Mesenteric fat pad (tissue), 1 donor: Measurements from ENCODE around the gene EXOC4. TPM values are rescaled to one million over a fixed set of nuclear protein-coding genes. Genes with fewer than 3 reads are reported as not detected.
"Not testable (repeated sequence)": the region's sequence is repeated elsewhere in the genome, so short reads cannot be mapped to it uniquely, and the experiment has no call there.

ENCODE experiments used
- DNase-seq: peaks from one replicate; pipeline ENCODE4 v3.0.0-alpha.2; 2020; ENCODE audit warnings: low spot score
- long read RNA-seq: library from polyadenylated mRNA; unstranded; transcript quantifications from one replicate; pipeline ENCODE4 v2.0.0, GENCODE V29; 2020
- total RNA-seq: library from RNA; stranded (reverse); fragmentation: NEBNext Ultra II Directional; extraction: Animal tissue kit (Norgen Biotek cat#: 25700); gene quantifications from one replicate; pipeline ENCODE4 v1.2.1, GENCODE V29; 2021
- donor health status: DM: yes; HTN: yes; CAD: no.

The EXOC4 gene
- 79.3 TPM for total RNA-seq
- long read RNA-seq, full-length matches to known transcripts, result 11 of 43 reads
- long read RNA-seq, partial matches to known transcripts, result 17 of 43 reads
- long read RNA-seq, other reads (novel, unspliced or antisense), result 15 of 43 reads

DNA sequence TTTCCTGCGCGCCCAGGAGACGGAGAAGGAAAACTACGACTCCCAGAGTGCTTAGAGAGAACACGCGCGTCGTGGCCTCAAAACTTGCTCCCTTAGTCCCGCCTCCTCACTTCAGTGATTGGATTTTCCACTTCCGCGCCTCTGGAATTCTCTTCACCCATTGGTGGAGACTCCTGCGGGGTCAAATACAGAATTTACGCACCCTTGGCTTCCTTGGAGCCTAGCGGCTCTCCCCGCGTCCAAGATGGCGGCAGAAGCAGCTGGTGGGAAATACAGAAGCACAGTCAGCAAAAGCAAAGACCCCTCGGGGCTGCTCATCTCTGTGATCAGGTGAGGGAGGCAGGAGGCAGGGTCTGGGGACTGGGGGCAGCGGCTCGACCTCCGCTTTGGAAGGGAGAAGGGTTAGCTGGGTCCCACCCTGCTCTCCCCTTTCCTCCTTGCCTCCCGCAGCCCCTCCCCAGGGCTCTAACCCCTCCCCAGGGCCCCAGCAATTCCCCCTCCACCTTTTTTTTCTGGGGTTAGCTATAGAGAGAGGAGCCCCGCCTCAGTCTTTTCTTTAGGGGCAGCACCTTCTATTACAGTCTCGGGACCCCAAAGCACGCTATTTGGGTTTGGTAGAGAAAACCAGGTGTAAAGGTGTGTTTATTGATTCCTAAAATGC, at the start of gene EXOC4:
Gene EXOC4 (plus strand): TSS at position 221 of the 661 bp plus-strand sequence.
- peak; percentile 92 for DNase-seq

DNA sequence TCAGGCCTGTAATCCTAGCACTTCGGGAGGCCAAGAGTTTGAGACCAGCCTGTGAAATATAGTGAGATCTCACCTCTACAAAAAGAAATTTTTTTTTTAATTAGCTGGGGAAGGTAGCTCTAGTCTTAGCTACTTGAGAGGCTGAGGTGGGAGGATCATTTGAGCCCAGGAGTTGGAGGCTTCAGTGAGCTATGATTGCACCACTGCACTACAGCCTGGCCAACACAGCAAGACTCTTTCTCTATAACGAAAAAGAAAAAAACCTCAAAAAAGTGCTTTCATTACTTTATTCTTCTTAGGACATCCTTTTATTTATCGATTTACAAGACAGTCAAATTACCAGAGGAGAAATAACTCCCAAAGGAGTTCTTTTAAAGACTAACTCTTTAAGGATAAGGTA, 49.4 kb upstream of the EXOC4 start:
- DNase-seq, result no peak

DNA sequence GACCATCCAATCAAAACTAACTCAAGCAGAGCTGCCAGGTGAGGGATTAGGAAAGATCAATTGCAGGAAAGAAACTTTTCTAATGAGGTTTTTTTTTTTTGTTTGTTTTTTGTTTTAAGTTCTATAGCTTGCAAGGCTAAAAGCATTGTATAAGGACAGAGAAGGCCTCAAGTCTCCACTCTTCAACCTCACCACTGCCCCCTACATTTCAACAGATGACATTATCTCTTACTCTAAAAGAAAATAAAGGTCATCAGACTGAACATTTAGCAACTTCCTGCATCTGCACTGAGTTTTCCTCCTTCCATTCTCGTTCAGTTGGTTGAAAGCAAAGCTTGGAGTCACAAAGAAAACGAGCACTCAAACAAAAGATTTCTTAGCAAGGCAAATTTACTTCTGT, 45.2 kb upstream of the EXOC4 start:
- no peak for DNase-seq

GRCh38 chr7:133210817-133211216, 42.1 kb upstream of the EXOC4 start:
- not testable (repeated sequence) for DNase-seq

- DNase-seq, result not testable (repeated sequence)
Measured at GRCh38 chr7:133213772-133214171, 39.1 kb upstream of the EXOC4 start.

DNA sequence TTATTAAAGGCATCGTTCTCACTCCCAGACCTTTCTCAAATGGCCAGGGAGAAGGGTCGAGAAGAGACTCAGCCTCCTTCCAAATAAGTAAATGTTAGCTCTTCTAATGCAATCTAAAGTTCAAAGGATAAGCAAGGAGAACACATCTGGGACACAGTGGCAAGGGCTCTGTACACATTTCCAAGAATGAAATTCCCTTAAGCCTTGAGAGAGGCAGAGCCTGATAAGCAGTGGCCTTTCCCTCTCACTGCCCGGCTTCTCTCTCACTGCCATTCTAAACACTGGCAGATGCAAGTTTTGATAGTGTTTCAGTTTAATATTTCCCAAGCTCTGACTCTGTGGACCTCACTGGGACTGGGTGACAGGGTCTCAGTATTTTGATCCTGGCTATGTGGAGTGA, 35.1 kb upstream of the EXOC4 start:
- DNase-seq, result no peak

DNA sequence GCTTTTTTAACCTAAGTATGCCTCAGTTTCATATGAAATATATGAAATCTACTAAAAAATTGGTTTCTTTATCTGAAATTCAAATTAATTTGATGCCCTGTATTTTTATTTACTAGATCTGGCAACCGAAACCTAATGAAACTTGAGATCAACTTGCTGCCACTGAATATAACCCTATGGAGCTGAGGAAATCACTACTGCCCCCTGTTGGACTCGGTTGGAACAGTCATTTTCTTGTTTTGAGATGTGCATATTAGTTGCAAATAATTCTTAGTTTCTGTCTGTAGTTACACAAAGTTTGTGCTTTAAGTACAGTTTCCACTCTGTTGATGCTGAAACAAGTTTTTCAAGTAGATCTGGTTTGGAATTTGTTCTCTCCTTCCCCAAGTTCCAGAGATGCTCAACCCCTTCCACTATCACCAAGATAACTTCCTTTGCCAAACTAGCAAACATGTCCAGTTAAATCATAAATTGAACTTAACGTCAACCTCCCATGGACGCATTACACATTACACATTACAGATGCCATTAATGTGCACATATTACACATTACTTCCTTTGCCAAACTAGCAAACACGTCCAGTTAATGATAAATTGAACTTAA, 22.2 kb upstream of the EXOC4 start:
- DNase-seq, result no peak

DNA sequence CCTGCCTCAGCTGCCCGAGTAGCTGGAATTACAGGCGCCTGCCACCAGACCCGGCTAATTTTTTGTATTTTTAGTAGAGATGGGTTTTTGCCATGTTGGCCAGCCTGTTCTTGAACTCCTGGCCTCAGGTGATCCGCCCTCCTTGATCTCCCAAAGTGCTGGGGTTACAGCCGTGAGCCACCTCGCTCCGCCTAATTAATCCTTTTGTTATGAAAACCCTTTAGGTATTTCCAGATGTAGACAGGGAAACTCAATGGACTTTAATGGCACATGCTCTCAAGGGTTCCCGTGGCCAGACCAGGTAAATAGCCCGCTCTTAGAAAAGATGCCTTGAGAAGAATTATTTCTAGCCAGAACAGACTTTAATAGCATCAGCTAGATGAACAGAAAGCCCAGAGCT, 19.7 kb upstream of the EXOC4 start:
- no peak for DNase-seq

GRCh38 chr7:133234961-133235875, 17.7 kb upstream of the EXOC4 start:
- DNase-seq, result no peak

GRCh38 chr7:133237545-133237944, 15.3 kb upstream of the EXOC4 start:
- DNase-seq, result no peak

DNA sequence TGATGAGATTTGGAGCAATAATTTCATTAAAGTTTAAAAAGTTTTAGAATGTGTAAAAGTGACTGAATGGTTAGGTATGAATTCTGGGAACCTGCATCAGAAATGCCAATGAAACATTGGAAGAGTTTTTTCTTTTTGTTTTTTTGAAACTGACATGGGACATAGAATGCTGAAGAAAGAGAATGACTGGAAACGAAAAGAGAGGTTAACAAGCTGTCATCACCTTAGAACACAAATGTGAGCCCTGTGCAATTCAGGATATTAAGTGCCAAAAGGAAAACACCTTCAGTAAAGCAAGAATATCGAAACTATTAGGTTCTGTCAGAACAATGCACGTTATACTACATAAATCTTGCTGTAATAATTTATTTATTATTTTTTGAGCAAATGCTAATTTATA, 12.6 kb upstream of the EXOC4 start:
- DNase-seq, result no peak

GRCh38 chr7:133246558-133246957, 6.3 kb upstream of the EXOC4 start:
- no peak for DNase-seq

DNA sequence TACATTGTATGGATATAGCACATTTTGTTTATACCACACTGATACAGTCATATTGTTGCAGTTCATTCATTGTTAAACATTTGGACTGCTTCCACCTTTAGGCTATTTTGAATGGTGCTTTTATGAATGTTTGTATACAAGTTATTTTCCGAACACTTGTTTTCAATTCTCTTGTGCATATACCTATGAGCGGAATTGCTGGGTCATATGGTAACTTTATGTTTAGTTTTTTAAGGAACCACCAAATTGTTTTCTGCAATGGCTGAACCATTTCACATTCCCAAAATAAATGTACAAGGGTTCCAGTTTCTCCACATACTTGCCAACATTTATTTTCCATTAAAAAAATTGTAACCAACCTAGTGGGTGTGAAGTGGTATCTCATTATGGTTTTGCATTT, 4.0 kb upstream of the EXOC4 start:
- DNase-seq, result no peak

- DNase-seq, result no peak
Measured at GRCh38 chr7:133252506-133252857, 396 bp upstream of the EXOC4 start.

- no peak for DNase-seq
Measured at GRCh38 chr7:133253519-133253875, 619 bp downstream of the EXOC4 start.

- DNase-seq, result no peak
Measured at GRCh38 chr7:133255486-133255885, 2.6 kb downstream of the EXOC4 start.

DNA sequence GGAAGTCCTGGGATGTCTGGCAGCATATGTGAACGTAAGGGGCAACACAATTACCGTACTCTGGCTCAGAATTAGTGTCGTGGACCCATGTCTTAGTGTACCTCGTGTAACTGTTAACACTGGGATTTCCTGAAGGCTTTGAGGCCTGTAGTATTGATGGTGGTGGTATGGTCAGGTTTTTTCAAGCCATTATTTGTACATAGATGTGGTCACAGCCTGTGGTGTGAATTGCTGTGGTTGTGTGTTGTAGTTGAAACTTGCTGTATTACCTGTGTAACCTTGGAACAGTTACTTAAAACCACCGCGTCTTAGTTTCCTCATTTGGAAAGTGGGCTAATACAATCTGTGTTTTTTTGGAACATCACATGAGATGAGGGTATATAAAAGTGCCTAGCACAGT, 5.3 kb downstream of the EXOC4 start:
- DNase-seq, result no peak

DNA sequence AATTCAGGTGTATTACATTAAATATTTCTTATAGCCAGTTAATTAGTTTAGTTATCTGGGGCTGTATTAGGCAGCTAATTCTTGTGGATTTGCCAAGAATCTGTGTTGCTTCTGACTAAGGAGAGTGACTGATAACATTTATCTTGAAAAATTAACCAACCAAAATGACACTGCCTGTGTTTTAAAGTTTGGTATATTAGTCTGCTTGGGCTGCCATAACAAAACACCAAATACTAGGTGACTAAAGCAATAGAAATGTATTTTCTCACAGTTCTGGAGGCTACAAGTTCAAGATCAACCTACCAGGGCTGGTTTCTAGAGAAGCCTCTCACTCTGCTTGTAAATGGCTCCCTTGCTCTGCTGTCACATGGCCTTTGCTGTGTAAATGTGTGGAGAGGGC, 12.9 kb downstream of the EXOC4 start:
- no peak for DNase-seq

- no peak for DNase-seq
Measured at GRCh38 chr7:133268355-133268754, 15.5 kb downstream of the EXOC4 start.

- no peak for DNase-seq
Measured at GRCh38 chr7:133272336-133272735, 19.5 kb downstream of the EXOC4 start.

- DNase-seq, result no peak
Measured at GRCh38 chr7:133273227-133273626, 20.3 kb downstream of the EXOC4 start.

- no peak for DNase-seq
Measured at GRCh38 chr7:133274265-133274664, 21.4 kb downstream of the EXOC4 start.
